Neuron (in vitro differentiated cells): ENCODE data around the gene TOMT.
"Not testable (repeated sequence)": the region's sequence is repeated elsewhere in the genome, so short reads cannot be mapped to it uniquely, and the experiment has no call there.

ENCODE experiments used
- H2AFZ ChIP-seq: one replicate; pipeline ENCODE4 v1.6.1; 2013; ENCODE audit warnings: low read depth, mild to moderate bottlenecking, inconsistent platforms, low read length, moderate library complexity
- H3K27me3 ChIP-seq: one replicate; pipeline ENCODE4 v1.6.1; 2013; ENCODE audit warnings: low read length; ENCODE audit not compliant: insufficient read depth
- H3K36me3 ChIP-seq: one replicate; pipeline ENCODE4 v1.6.1; 2013; ENCODE audit warnings: low read length; ENCODE audit not compliant: insufficient read depth
- H3K4me1 ChIP-seq: one replicate; pipeline ENCODE4 v1.6.1; 2013; ENCODE audit warnings: low read length; ENCODE audit not compliant: insufficient read depth
- H3K4me3 ChIP-seq: 2 replicates; pipeline ENCODE4 v1.5.1; 2013; ENCODE audit warnings: mild to moderate bottlenecking, low read length, moderate library complexity
- H3K9me3 ChIP-seq: one replicate; pipeline ENCODE4 v1.6.1; 2013; ENCODE audit warnings: low read length

The TOMT gene

DNA sequence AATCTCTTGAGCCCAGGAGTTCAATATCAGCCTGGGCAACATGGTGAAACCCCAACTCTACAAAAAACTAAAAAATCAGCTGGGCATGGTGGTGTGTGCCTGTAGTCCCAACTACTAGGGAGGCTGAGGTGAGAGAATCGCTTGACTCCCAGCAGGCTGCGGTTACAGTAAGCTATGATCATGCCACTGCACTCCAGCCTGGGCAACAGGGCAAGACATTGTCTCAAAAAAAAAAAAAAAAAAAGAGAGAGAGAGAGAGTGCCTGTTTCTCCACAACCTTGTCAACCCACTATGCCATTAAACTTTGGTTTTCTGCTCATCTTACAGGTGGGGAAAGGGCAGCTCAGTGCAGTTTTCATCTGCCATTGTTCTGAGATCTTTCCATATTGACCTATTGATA lies 34.9 kb downstream of the TOMT start:
- H2AFZ ChIP-seq, result no peak overlapping the region
- H3K27me3 ChIP-seq, result no peaks in the 10 kb centered on the region
- no peaks in the 10 kb centered on the region for H3K4me1 ChIP-seq
- H3K9me3 ChIP-seq, result no peaks in the 10 kb centered on the region
- no peaks in the 10 kb centered on the region for H3K36me3 ChIP-seq
- H3K4me3 ChIP-seq, result no peak overlapping the region

DNA sequence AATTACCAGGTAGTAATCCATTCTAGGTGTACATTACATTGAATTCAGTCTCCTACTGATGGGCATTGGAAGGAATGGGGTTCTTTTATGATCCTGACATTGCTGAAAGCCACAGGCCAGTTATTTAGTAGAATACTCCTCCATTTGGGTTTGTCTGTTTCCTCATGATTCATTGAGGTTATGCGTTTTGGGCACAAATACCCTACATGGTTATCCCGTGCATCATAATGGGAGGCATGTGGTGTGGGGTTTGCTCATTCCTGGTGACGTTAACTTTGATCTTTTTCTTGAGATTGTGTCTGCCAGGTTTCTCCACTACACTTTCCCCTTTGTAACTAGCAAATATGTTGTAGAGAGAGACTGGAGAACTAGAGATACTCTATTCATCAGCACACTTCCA lies 35.3 kb downstream of the TOMT start:
- Histone ChIP-seq H2AFZ (no peak overlapping the region), H3K4me1 (no peaks in the 10 kb centered on the region), H3K4me3 (no peak overlapping the region), H3K36me3 (no peaks in the 10 kb centered on the region), H3K27me3 (no peaks in the 10 kb centered on the region), H3K9me3 (no peaks in the 10 kb centered on the region)

DNA sequence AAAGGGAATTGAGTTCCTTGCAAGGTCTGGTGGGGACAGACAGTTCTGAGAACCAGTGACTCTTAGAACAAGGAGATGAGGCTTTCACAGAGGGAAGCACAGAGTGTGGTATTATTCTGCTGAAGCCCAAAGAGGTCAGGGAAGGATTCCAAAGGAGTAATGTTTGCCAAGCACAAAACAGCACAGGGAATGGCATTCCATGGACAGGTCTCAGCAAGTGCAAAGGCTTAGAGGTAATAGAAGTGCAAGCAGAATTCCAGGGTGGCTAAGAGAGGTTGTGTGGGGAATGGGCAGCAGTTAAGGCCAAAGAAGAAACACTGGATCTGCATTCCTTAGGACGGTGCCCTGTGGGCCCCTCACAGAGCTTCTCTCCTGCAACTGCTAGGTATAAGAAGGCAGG lies 36.4 kb downstream of the TOMT start:
- H3K4me3 ChIP-seq, H3K27me3 ChIP-seq, H3K4me1 ChIP-seq, H3K36me3 ChIP-seq, H2AFZ ChIP-seq, H3K9me3 ChIP-seq: not testable (repeated sequence)

DNA sequence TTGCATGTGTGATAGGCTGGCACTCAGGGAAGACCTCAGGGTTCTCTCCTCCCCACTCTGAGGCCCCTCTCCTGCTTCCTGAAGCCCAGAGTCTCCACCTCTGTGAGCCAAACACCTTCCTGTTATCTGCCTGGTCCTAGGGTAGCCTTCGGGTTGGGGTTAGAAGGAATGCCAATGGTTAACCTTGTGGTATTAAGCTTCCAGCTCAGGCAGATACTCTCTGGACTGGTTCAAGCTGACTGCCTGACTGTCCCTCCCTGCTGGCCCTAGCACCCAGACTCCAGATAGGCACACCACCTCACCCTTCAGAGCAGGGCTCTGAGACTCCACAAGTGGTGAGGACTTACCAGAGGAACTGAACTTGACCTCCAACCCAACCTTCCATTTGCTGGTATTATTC lies 36.8 kb downstream of the TOMT start:
- not testable (repeated sequence) for H2AFZ ChIP-seq, H3K4me1 ChIP-seq, H3K27me3 ChIP-seq, H3K9me3 ChIP-seq, H3K4me3 ChIP-seq, H3K36me3 ChIP-seq

DNA sequence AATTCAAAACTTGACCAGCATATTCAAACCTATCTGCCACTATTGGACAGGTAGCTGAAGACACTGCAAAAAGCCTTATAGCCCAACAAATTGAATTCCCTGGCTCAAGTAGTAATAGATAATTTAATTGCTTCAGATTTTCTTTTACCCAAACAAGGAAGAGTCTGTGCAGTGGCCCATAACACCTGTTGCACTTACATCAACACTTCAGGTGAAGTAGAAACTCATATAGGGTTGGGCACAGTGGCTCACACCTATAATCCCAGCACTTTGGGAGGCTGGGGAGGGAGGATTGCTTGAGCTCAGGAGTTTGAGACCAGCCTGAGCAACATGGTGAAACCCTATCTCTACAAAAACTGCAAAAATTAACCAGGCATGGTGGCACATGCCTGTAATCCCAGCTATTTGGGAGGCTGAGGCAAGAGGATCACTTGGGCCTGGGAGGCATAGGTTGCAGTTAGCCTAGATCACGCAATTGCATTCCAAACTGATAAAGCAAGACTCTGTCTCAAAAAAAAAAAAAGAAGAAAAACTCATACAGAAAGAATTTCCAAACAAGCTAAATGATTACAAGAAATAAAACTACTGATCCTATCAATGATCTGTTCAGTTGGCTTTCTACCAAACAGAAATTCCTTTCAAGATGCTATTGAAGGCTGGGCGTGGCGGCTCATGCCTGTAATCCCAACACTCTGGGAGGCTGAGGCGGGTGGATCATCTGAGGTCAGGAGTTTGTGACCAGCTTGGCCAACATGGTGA lies 39.3 kb downstream of the TOMT start:
- Histone ChIP-seq H3K9me3 (no peaks in the 10 kb centered on the region), H3K27me3 (no peaks in the 10 kb centered on the region), H3K36me3 (no peaks in the 10 kb centered on the region), H3K4me3 (no peak overlapping the region), H3K4me1 (no peaks in the 10 kb centered on the region), H2AFZ (no peak overlapping the region)

DNA sequence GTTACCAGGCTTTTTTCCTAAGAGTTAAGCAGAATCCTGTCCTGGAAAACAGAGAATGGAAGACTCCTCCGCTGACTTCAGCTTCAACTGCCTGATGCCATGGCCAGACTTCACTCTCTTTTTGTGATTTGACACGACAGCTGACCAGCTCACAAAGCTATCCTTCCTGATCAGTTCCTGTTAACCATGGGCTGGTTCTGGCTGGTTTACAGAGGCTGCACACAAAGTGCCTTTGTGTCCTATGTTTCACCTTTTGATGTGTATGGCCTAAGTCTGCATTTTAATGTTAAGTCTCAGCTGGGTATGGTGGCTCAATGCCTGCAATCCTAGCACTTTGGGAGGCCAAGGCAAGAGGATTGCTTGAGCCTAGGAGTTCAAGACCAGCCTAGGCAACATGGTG lies 40.9 kb downstream of the TOMT start:
- Histone ChIP-seq H3K4me1 (no peaks in the 10 kb centered on the region), H3K36me3 (no peaks in the 10 kb centered on the region), H3K4me3 (no peak overlapping the region), H3K27me3 (no peaks in the 10 kb centered on the region), H3K9me3 (no peaks in the 10 kb centered on the region), H2AFZ (no peak overlapping the region)

DNA sequence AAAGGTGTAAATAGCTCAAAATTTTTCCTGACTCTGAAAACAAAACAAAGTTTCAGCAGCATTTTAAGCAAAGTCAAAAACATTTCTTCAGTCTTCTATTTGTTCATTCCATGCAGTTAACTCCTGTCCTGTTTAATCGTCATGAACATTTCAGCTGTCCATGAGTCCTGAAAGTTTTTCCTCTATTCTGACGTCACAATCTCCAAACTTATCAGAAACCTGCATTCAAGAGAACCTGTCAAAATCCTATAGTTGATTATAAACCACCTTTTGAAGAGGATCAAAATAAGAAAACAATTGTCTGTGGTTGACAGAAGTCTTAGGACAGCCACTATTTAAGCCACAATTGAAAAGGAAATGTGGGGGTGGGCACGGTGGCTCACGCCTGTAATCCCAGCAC lies 45.2 kb downstream of the TOMT start:
- H3K36me3 ChIP-seq, result no peaks in the 10 kb centered on the region
- H2AFZ ChIP-seq, result no peak overlapping the region

DNA sequence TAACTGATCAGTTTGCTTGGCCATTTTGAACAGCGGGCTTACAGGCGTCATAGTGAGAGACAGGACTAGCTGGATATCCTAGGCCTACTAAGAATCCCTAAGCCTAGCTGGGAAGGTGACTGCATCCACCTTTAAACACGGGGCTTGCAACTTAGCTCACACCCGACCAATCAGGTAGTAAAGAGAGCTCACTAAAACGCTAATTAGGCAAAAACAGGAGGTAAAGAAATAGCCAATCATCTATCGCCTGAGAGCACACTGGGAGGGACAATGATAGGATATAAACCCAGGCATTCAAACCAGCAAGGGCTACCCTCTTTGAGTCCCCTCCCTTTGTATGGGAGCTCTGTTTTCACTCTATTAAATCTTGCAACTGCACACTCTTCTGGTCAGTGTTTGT lies 48.1 kb downstream of the TOMT start:
- not testable (repeated sequence) for H3K4me3 ChIP-seq, H2AFZ ChIP-seq, H3K9me3 ChIP-seq, H3K4me1 ChIP-seq, H3K27me3 ChIP-seq, H3K36me3 ChIP-seq

More for the DNA sequence above, 45.2 kb downstream of the TOMT start:
- no peaks in the 10 kb centered on the region for H3K4me1 ChIP-seq
- peaks cover 2% of the 10 kb centered on the region for H3K27me3 ChIP-seq
- H3K9me3 ChIP-seq, result no peaks in the 10 kb centered on the region
- no peak overlapping the region for H3K4me3 ChIP-seq

DNA sequence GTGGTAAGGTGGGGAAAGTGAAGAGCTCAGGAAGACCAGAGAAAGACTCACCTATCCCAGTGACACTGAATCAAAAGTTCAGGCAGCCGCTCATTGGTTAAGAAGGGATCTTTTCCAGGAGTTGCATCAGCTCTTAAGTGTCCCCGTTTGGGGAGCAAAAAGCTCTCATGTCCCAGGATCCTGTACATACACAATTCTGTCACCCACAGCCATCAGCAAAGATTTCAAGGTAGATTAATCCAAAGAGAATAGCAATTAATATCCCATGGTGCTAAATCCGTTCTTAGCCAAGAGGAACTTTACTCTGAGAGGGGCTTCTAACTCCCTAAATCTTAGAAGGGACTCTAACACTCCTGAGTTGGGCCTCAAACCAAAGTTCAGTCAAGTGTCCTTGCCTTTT lies 49.1 kb downstream of the TOMT start:
- H3K9me3 ChIP-seq, result no peaks in the 10 kb centered on the region
- no peaks in the 10 kb centered on the region for H3K36me3 ChIP-seq
- no peak overlapping the region for H2AFZ ChIP-seq
- H3K27me3 ChIP-seq, result peaks cover 2% of the 10 kb centered on the region
- no peak overlapping the region for H3K4me3 ChIP-seq
- no peaks in the 10 kb centered on the region for H3K4me1 ChIP-seq

DNA sequence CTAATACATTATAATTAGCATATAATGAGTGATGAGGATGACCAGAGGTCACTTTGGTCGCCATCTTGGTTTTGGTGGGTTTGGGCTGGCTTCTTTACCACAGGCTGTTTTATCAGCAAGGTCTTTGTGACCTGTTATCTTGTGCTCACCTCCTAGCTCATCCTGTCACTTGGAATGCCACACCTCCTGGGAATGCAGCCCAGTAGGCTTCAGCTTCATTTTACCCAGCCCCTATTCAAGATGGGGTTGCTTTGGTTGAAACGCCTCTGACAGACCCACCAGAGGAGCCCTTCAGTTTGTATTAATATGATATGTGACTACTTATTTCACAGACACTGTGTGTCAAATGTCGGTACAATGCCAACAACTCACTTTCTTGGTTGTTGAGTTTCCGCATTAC lies 50.0 kb downstream of the TOMT start:
- Histone ChIP-seq H3K9me3 (no peaks in the 10 kb centered on the region), H3K4me1 (no peaks in the 10 kb centered on the region), H3K36me3 (no peaks in the 10 kb centered on the region), H3K27me3 (peaks cover 2% of the 10 kb centered on the region), H3K4me3 (no peak overlapping the region), H2AFZ (no peak overlapping the region)

DNA sequence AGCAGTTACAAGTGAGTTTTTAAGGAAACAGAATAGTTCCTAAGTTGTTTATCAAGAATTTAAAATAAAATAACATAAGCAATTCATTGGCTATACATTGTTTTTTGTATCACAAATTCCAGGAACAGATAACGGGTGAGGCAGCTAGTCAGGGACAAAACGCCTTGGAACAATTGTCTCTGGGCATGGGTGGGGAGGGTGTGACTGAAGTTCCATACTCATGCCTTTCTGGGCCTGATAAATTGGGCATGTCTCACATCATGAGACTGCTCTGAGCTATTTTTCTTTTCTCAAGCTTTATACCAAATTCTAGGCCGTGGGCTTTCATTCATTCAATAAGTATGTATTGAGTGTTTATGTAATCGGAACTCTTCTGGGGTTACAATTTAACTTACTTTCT lies 51.4 kb downstream of the TOMT start:
- Histone ChIP-seq H2AFZ (no peak overlapping the region), H3K9me3 (no peaks in the 10 kb centered on the region), H3K36me3 (no peaks in the 10 kb centered on the region), H3K4me3 (no peak overlapping the region), H3K4me1 (no peaks in the 10 kb centered on the region), H3K27me3 (peaks cover 2% of the 10 kb centered on the region)
